ENCODE data around the gene CABLES2. TPM values are rescaled to one million over a fixed set of nuclear protein-coding genes. Genes with fewer than 3 reads are reported as not detected.

CABLES2 gene
- total and polyA plus RNA-seq, 2 of the 4 experiments (the other 2 are of a cell fraction), result 1.4 to 5.1 TPM

GRCh38 chr20:62437927-62438326 is 30.8 kb upstream of the CABLES2 start:
- H3K9me3 ChIP-seq (ENCODE audit: control insufficient read depth, insufficient read depth, low read length), result peaks cover 7% of the 10 kb centered on the region
- no peaks in the 10 kb centered on the region for H3K79me1 ChIP-seq (ENCODE audit: low read depth in 1 of 2, low read length in 2 of 2)
- H4K8ac ChIP-seq (ENCODE audit: low read depth in 2 of 2, low read length in 2 of 2), result no peak overlapping the region
- no peak overlapping the region for H2AK5ac ChIP-seq (ENCODE audit: low read depth, low read length)
- peaks cover 8% of the 10 kb centered on the region; the same call in 1 of the 2 replicates for H3K4me1 ChIP-seq (ENCODE audit: control insufficient read depth, insufficient read depth, low read length)
- ChIA-PET CTCF (no interaction called here), POLR2A (ENCODE audit: unreplicated experiment) (no interaction called here)
- no peaks in the 10 kb centered on the region for H4K20me1 ChIP-seq (ENCODE audit: insufficient read depth, low read length)
- ATAC-seq (ENCODE audit: low read depth) (peak; percentile 76), DNase-seq (no peak)
- peak overlapping the region; percentile 56 for H2AFZ ChIP-seq (replicated peaks; ENCODE audit: low read length, poor library complexity)
- no peak overlapping the region for H3K14ac ChIP-seq (replicated peaks; ENCODE audit: low read depth, low read length)
- H3K36me3 ChIP-seq (ENCODE audit: control insufficient read depth, insufficient read depth, low read length), result no peaks in the 10 kb centered on the region
- WGBS, 2 experiments (ENCODE audit: extremely low coverage in 2 of 2, insufficient read length in 1 of 2), result 16% methylated on average over 7 of the region's 24 CpGs; no CpG with 5 or more reads in 1 of the 2 experiments
- no peak for TF ChIP-seq ELK1 (IDR thresholded peaks at IDR 0.05; ENCODE audit: borderline replicate concordance, low read depth, low read length)
- TF ChIP-seq RAD21 (IDR thresholded peaks at IDR 0.05; ENCODE audit: low read length), result no peak
- no peak for TF ChIP-seq FOS (IDR thresholded peaks at IDR 0.05; ENCODE audit: low read depth, low read length)
- TF ChIP-seq SMC3 (IDR thresholded peaks at IDR 0.05; ENCODE audit: low read depth, low read length), result no peak
- TF ChIP-seq MAZ (IDR thresholded peaks at IDR 0.05; ENCODE audit: borderline replicate concordance, low read depth, low read length), result no peak
- TF ChIP-seq CEBPB (IDR thresholded peaks at IDR 0.05; ENCODE audit: low read depth, low read length), result no peak
- no peak for TF ChIP-seq RCOR1 (IDR thresholded peaks at IDR 0.05; ENCODE audit: insufficient replicate concordance, low read length)
- TF ChIP-seq MXI1 (IDR thresholded peaks at IDR 0.05; ENCODE audit: borderline replicate concordance, low read depth, low read length), result no peak
- no peak for TF ChIP-seq CTCF (conservative IDR thresholded peaks at IDR 0.05; ENCODE audit: low read depth, low read length)
- no peak for TF ChIP-seq BHLHE40 (IDR thresholded peaks at IDR 0.05; ENCODE audit: low read depth, low read length)
- no peak for TF ChIP-seq POLR2A (IDR thresholded peaks at IDR 0.05; ENCODE audit: low read depth, low read length)
- no peak for TF ChIP-seq MAFK (IDR thresholded peaks at IDR 0.05; ENCODE audit: low read depth, low read length)
- TF ChIP-seq RFX5 (IDR thresholded peaks at IDR 0.05; ENCODE audit: low read depth, low read length), result no peak
- peak overlapping the region; percentile 43; the same call in 1 of the 2 replicates for H3K4ac ChIP-seq (ENCODE audit: low read depth, low read length)
- BruUV-seq (replicated peaks), result no TSS peak
- no peak overlapping the region for H3K9ac ChIP-seq (ENCODE audit: low read depth, low read length)
- H2BK120ac ChIP-seq (ENCODE audit: low read depth, low read length), result no peak overlapping the region
- no peak overlapping the region for H2AK9ac ChIP-seq (replicated peaks; ENCODE audit: low read depth, low read length, poor library complexity)
- dilution Hi-C loops (cut with HindIII; ENCODE audit: low sequenced_read_pairs, unreplicated experiment), result no loop called here
- H3K27me3 ChIP-seq (ENCODE audit: control insufficient read depth, insufficient read depth, low read length), result peaks cover 75% of the 10 kb centered on the region
- H3K56ac ChIP-seq (ENCODE audit: extremely low read depth, insufficient read depth, low read length), result no peak overlapping the region
- no peak overlapping the region for H2BK5ac ChIP-seq (ENCODE audit: low read depth, low read length, poor library complexity, severe bottlenecking)
- H3K23ac ChIP-seq (ENCODE audit: low read depth, low read length), result no peak overlapping the region
- H2BK15ac ChIP-seq (ENCODE audit: low read depth, low read length), result no peak overlapping the region
- H3K9me1 ChIP-seq (ENCODE audit: insufficient read depth, low read length), result no peaks in the 10 kb centered on the region; the same call in 1 of the 2 replicates
- H2BK20ac ChIP-seq (ENCODE audit: low read depth, low read length), result no peak overlapping the region
- no peak overlapping the region; the same call in 1 of the 2 replicates for H3K18ac ChIP-seq (ENCODE audit: low read depth, low read length)
- in situ Hi-C loops (cut with MboI; ENCODE audit: low sequenced_read_pairs), result no loop called here
- intact Hi-C loops (cut with micrococcal nuclease), result no loop called here
- no peak overlapping the region for H3K27ac ChIP-seq (ENCODE audit: insufficient read depth, low read length)
- peak overlapping the region; percentile 36; the same call in 1 of the 2 replicates for H3K4me2 ChIP-seq (ENCODE audit: low read depth, low read length)
- H4K5ac ChIP-seq (ENCODE audit: low read depth, low read length), result no peak overlapping the region
- no peak overlapping the region for H3K4me3 ChIP-seq (ENCODE audit: insufficient read depth, low read depth, low read length)
- H4K91ac ChIP-seq (ENCODE audit: insufficient read depth, low read depth, low read length), result 0 out of 2 replicates have a peak overlapping the region, but pooled peaks have one; percentile 41

Measured in IMR-90 (cell line).